ENCODE results near the gene TBC1D9B.

- TF ChIP-seq, protein P1, sequence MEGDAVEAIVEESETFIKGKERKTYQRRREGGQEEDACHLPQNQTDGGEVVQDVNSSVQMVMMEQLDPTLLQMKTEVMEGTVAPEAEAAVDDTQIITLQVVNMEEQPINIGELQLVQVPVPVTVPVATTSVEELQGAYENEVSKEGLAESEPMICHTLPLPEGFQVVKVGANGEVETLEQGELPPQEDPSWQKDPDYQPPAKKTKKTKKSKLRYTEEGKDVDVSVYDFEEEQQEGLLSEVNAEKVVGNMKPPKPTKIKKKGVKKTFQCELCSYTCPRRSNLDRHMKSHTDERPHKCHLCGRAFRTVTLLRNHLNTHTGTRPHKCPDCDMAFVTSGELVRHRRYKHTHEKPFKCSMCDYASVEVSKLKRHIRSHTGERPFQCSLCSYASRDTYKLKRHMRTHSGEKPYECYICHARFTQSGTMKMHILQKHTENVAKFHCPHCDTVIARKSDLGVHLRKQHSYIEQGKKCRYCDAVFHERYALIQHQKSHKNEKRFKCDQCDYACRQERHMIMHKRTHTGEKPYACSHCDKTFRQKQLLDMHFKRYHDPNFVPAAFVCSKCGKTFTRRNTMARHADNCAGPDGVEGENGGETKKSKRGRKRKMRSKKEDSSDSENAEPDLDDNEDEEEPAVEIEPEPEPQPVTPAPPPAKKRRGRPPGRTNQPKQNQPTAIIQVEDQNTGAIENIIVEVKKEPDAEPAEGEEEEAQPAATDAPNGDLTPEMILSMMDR (IDR thresholded peaks at IDR 0.05; ENCODE audit: borderline replicate concordance, extremely low read depth, low read length, poor library complexity, severe bottlenecking) = no peak
- TF ChIP-seq EZH2 (IDR thresholded peaks at IDR 0.05; ENCODE audit: borderline replicate concordance, low read depth, low read length, severe bottlenecking) = no peak
Observed at GRCh38 chr5:179930788-179931473, 23.2 kb upstream of the TBC1D9B start.
